H1 (cell line): Measurements from ENCODE around the gene IGSF9. TPM values are rescaled to one million over a fixed set of nuclear protein-coding genes. Genes with fewer than 3 reads are reported as not detected.

Experiments used
- CTCF ChIA-PET: fragments of 300-600 bp; sonication (Branson Sonifier 250); formaldehyde crosslinking; loops from one replicate; lab custom pipeline; 2021; ENCODE audit not compliant: partially characterized antibody; lab: Charles Lee
- POLR2A ChIA-PET: fragments of 300-600 bp; sonication (Branson Sonifier 250); formaldehyde crosslinking; loops from one replicate; lab custom pipeline; 2021; ENCODE audit warnings: inconsistent platforms; ENCODE audit not compliant: partially characterized antibody; lab: Charles Lee
- DNase-seq, 2 experiments: peaks; one replicate each; pipeline versions ENCODE4 v3.0.0 to v3.0.0-alpha.2; 2010 to 2022; ENCODE audit warnings: low spot score in 2 of 2, low read depth in 1 of 2, mixed read lengths in 1 of 2
- FAIRE-seq: peaks from 2 replicates; lab custom pipeline; 2011; peaks lifted over from hg19 to GRCh38; lab: Jason Lieb, UNC
- H2AFZ ChIP-seq: 2 replicates; pipeline ENCODE4 v1.8.1; 2012; ENCODE audit warnings: low read length, inconsistent platforms
- H2AK5ac ChIP-seq: 2 replicates; pipeline ENCODE4 v1.6.1; 2013; ENCODE audit warnings: low read depth, low read length
- H2BK120ac ChIP-seq: replicated peaks from 2 replicates; pipeline ENCODE3; 2013; ENCODE audit warnings: low read depth, low read length, inconsistent platforms
- H2BK12ac ChIP-seq: 2 replicates; pipeline ENCODE4 v1.6.1; 2013; ENCODE audit warnings: low read depth, low read length
- H2BK15ac ChIP-seq: 2 replicates; pipeline ENCODE4 v1.6.1; 2013; ENCODE audit warnings: low read length
- H2BK20ac ChIP-seq: 2 replicates; pipeline ENCODE4 v1.6.1; 2013; ENCODE audit warnings: low read length
- H2BK5ac ChIP-seq: 2 replicates; pipeline ENCODE4 v1.6.1; 2013; ENCODE audit warnings: low read depth, low read length
- H3K14ac ChIP-seq: 2 replicates; pipeline ENCODE4 v1.6.1; 2013; ENCODE audit warnings: inconsistent platforms; ENCODE audit not compliant: insufficient read length
- H3K18ac ChIP-seq: 2 replicates; pipeline ENCODE4 v1.6.1; 2013; ENCODE audit warnings: low read length; ENCODE audit errors: extremely low read depth
- H3K23ac ChIP-seq: 2 replicates; pipeline ENCODE4 v1.6.1; 2013; ENCODE audit warnings: inconsistent platforms; ENCODE audit not compliant: insufficient read length
- H3K23me2 ChIP-seq: 2 replicates; pipeline ENCODE4 v1.6.1; 2013; ENCODE audit warnings: low read depth, low read length
- H3K27ac ChIP-seq: 2 replicates; pipeline ENCODE4 v1.6.1; 2011; ENCODE audit warnings: low read depth, low read length, inconsistent platforms
- H3K27me3 ChIP-seq, 4 experiments: replicated peaks in 1 of 4; 1 replicate in 1 of 4; 2 replicates in 3 of 4; pipeline versions ENCODE4 v1.6.1 to v1.8.1; 2011 to 2013; ENCODE audit warnings: low read length in 3 of 4, mild to moderate bottlenecking in 3 of 4, inconsistent platforms in 2 of 4, mixed read lengths in 2 of 4, moderate library complexity in 1 of 4; ENCODE audit not compliant: control insufficient read depth in 3 of 4, insufficient read depth in 3 of 4; ENCODE audit errors: extremely low read depth in 1 of 4
- H3K36me3 ChIP-seq, 4 experiments: 2 replicates each; pipeline versions ENCODE4 v1.6.1 to v1.8.1; 2011 to 2013; ENCODE audit warnings: mild to moderate bottlenecking in 4 of 4, low read length in 3 of 4, moderate library complexity in 2 of 4, control low read depth in 1 of 4, inconsistent platforms in 1 of 4; ENCODE audit not compliant: insufficient read depth in 4 of 4, control insufficient read depth in 2 of 4
- H3K4ac ChIP-seq: replicated peaks from 2 replicates; pipeline ENCODE3; 2013; ENCODE audit warnings: low read length, low read depth, mixed read lengths, inconsistent platforms; ENCODE audit not compliant: insufficient read length
- H3K4me1 ChIP-seq, 4 experiments: replicated peaks in 1 of 4; 1 replicate in 1 of 4; 2 replicates in 3 of 4; pipeline versions ENCODE4 v1.6.1 to v1.8.1; 2011 to 2013; ENCODE audit warnings: low read length in 3 of 4, inconsistent platforms in 2 of 4, mixed read lengths in 1 of 4; ENCODE audit not compliant: insufficient read depth in 4 of 4, control insufficient read depth in 3 of 4
- H3K4me2 ChIP-seq, 2 experiments: 2 replicates each; pipeline versions ENCODE4 v1.6.1 to v1.8.1; 2011 to 2013; ENCODE audit warnings: low read depth in 2 of 2, low read length in 2 of 2, control low read depth in 1 of 2, inconsistent platforms in 1 of 2, mild to moderate bottlenecking in 1 of 2; ENCODE audit not compliant: insufficient read depth in 1 of 2
- H3K4me3 ChIP-seq, 4 experiments: fragments of 200-600, 300-600 bp in 1 of 4; sonication (generic), shearing (Covaris generic), sonication (Bioruptor Twin) in 1 of 4; 2 replicates each; pipeline versions ENCODE4 v1.5.1 to v1.8.1; 2011 to 2016; ENCODE audit warnings: low read length in 4 of 4, low read depth in 3 of 4, control low read depth in 2 of 4, inconsistent platforms in 2 of 4, mild to moderate bottlenecking in 2 of 4, mixed read lengths in 1 of 4, moderate library complexity in 1 of 4; ENCODE audit not compliant: insufficient read depth in 2 of 4; ENCODE audit errors: extremely low read depth in 1 of 4
- H3K56ac ChIP-seq: replicated peaks from 2 replicates; pipeline ENCODE3; 2013; ENCODE audit warnings: low read depth, mild to moderate bottlenecking, mixed read lengths, low read length, inconsistent platforms; ENCODE audit not compliant: insufficient read length
- H3K79me1 ChIP-seq: 2 replicates; pipeline ENCODE4 v1.6.1; 2013; ENCODE audit warnings: low read depth, low read length, control low read depth
- H3K79me2 ChIP-seq, 2 experiments: 2 replicates each; pipeline versions ENCODE4 v1.6.1 to v1.8.1; 2012 to 2013; ENCODE audit warnings: low read length in 2 of 2, mild to moderate bottlenecking in 2 of 2, inconsistent platforms in 1 of 2; ENCODE audit not compliant: insufficient read depth in 2 of 2, control insufficient read depth in 1 of 2
- H3K9ac ChIP-seq, 4 experiments: replicated peaks in 1 of 4; 1 replicate in 1 of 4; 2 replicates in 3 of 4; pipeline versions ENCODE4 v1.6.1 to v1.8.1; 2011 to 2013; ENCODE audit warnings: low read depth in 3 of 4, low read length in 3 of 4, control low read depth in 2 of 4, mild to moderate bottlenecking in 2 of 4, moderate library complexity in 2 of 4, inconsistent platforms in 1 of 4; ENCODE audit errors: extremely low read depth in 1 of 4
- H3K9me3 ChIP-seq, 2 experiments: 2 replicates each; pipeline versions ENCODE4 v1.6.1 to v1.8.1; 2012 to 2013; ENCODE audit warnings: mild to moderate bottlenecking in 2 of 2, moderate library complexity in 2 of 2, control low read depth in 1 of 2, inconsistent platforms in 1 of 2, low read depth in 1 of 2, low read length in 1 of 2, mixed read lengths in 1 of 2; ENCODE audit not compliant: insufficient read depth in 2 of 2
- H4K20me1 ChIP-seq, 2 experiments: replicated peaks in 1 of 2; 2 replicates each; pipeline versions ENCODE3 to v1.8.1; 2011 to 2013; ENCODE audit warnings: inconsistent platforms in 2 of 2, low read length in 2 of 2, mild to moderate bottlenecking in 1 of 2; ENCODE audit not compliant: insufficient read depth in 2 of 2, control insufficient read depth in 1 of 2
- H4K5ac ChIP-seq: 2 replicates; pipeline ENCODE4 v1.6.1; 2013; ENCODE audit warnings: low read length, low read depth, mixed read lengths, inconsistent platforms; ENCODE audit not compliant: insufficient read length
- H4K8ac ChIP-seq: 2 replicates; pipeline ENCODE4 v1.8.0; 2013; ENCODE audit warnings: mild to moderate bottlenecking, moderate library complexity, low read length, inconsistent platforms; ENCODE audit not compliant: insufficient read depth; ENCODE audit errors: extremely low read depth
- H4K91ac ChIP-seq: replicated peaks from 2 replicates; pipeline ENCODE3; 2013; ENCODE audit warnings: low read length, mixed read lengths, inconsistent platforms; ENCODE audit not compliant: insufficient read length
- RNF2 ChIP-seq: fragments of 200-900, 300-1000 bp; sonication (generic); IDR thresholded peaks from 2 replicates; pipeline ENCODE4 v1.7.1; 2016; ENCODE audit warnings: borderline replicate concordance, low read depth, mild to moderate bottlenecking, antibody characterized with exemption, low read length; ENCODE audit not compliant: poor library complexity, severe bottlenecking; ENCODE audit errors: missing control alignments
- WGBS, 2 experiments: shearing (Covaris generic) in 1 of 2; methylation state at CpG; one replicate each; pipeline versions ENCODE4 v1.1.6 to v1.1.7; 2013 to 2015; ENCODE audit warnings: low lambda C conversion rate in 2 of 2, mixed read lengths in 2 of 2, inconsistent platforms in 1 of 2, low coverage in 1 of 2, missing lambda C conversion rate in 1 of 2; ENCODE audit not compliant: insufficient replicate concordance in 2 of 2, insufficient coverage in 1 of 2, insufficient read length in 1 of 2; ENCODE audit errors: extremely low coverage in 1 of 2, missing lambda C conversion rate in 1 of 2; 5-methylcytosine and 5-hydroxymethylcytosine counted together
- polyA plus RNA-seq, 7 experiments: library from polyadenylated mRNA; depleted of rRNA in 3 of 7; stranded (reverse) in 5 of 7; unstranded in 2 of 7; fragments of >200 nt in 5 of 7; fragments of 200-250 nt in 2 of 7; gene quantifications; 1 replicate in 5 of 7; 2 replicates in 1 of 7; 4 replicates in 1 of 7; pipeline versions ENCODE4 v1.2.1 to v1.2.3, GENCODE V29; 2011 to 2013; ENCODE audit warnings: missing spikeins in 2 of 7, mixed read lengths in 2 of 7
- total RNA-seq: library from RNA; stranded (reverse); fragmentation: NEBNext Ultra II Directional; extraction: Animal tissue kit (Norgen Biotek cat#: 25700); gene quantifications from 2 replicates; pipeline ENCODE4 v1.2.1, GENCODE V29; 2021

IGSF9 gene
- total and polyA plus RNA-seq, 2 of the 8 experiments (the other 6 are each of a cell fraction or from before 2014, with no cell fraction given) = 10.9 to 28.1 TPM

DNA sequence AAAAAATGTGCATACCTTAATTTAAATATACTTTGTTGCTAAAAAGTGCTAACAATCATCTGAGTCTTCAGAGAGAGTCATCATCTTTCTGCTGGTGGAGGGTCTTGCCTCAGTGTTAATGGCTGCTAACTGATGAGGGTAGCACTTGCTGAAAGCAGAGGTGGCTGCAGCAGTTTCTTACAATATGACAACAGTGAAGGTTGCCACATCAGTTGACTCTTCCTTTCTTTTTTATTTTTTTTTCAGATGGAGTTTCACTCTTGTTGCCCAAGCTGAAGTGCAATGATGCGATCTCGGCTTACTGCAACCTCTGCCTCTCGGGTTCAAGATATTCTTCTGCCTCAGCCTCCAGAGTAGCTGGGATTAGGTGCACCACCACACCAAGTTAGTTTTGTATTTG, 42.9 kb downstream of the IGSF9 start:
- DNase-seq (no peak), FAIRE-seq (no peak)
- H3K27ac ChIP-seq = no peak overlapping the region
- no peak overlapping the region for H4K91ac ChIP-seq
- H3K79me2 ChIP-seq = no peaks in the 10 kb centered on the region
- no peak overlapping the region for H2BK120ac ChIP-seq
- no peak overlapping the region for H3K4me2 ChIP-seq
- no peak overlapping the region for H2BK12ac ChIP-seq
- TF ChIP-seq RNF2 = no peak
- no peak overlapping the region for H4K8ac ChIP-seq
- H4K5ac ChIP-seq = no peak overlapping the region
- no peak overlapping the region for H2BK15ac ChIP-seq
- H3K18ac ChIP-seq = no peak overlapping the region
- no peaks in the 10 kb centered on the region for H3K9me3 ChIP-seq
- no peak overlapping the region for H3K56ac ChIP-seq
- no peak overlapping the region for H2AK5ac ChIP-seq
- POLR2A ChIA-PET = interaction anchor here (1.2 kb wide), 2 partner anchors 20 to 22 kb away, joined by 3 to 4 read pairs; partner anchors contain the start of gene TAGLN2
- no peaks in the 10 kb centered on the region for H3K36me3 ChIP-seq
- no peak overlapping the region for H3K14ac ChIP-seq
- no peak overlapping the region for H2AFZ ChIP-seq
- CTCF ChIA-PET = interaction anchor here (0.8 to 2.6 kb wide), 4 partner anchors 10 to 105 kb away, joined by 3 to 10 read pairs (median 4); no protein-coding TSS in a partner anchor
- H3K79me1 ChIP-seq = no peaks in the 10 kb centered on the region
- H3K4me3 ChIP-seq = no peak overlapping the region
- peaks cover 1 to 9% (median 7%) of the 10 kb centered on the region in 4 experiments; a peak in 5 of 7 replicates for H3K27me3 ChIP-seq
- H3K4ac ChIP-seq = no peak overlapping the region
- H3K9ac ChIP-seq = no peak overlapping the region
- no peak overlapping the region for H2BK20ac ChIP-seq
- H2BK5ac ChIP-seq = no peak overlapping the region
- H3K23ac ChIP-seq = no peak overlapping the region
- H3K23me2 ChIP-seq = peaks cover 3% of the 10 kb centered on the region; the same call in 1 of the 2 replicates
- no peaks in the 10 kb centered on the region for H4K20me1 ChIP-seq
- whole genome bisulfite sequencing, 2 experiments = 94% methylated on average over 3 of the region's 3 CpGs; no CpG with 5 or more reads in 1 of the 2 experiments
- peaks cover 6 to 12% (median 7%) of the 10 kb centered on the region in 4 experiments for H3K4me1 ChIP-seq
